ENCODE measurements around the gene ANKRD30A. TPM values are rescaled to one million over a fixed set of nuclear protein-coding genes. Genes with fewer than 3 reads are reported as not detected.

ANKRD30A gene
- total and polyA plus RNA-seq, 9 donors, result not detected

DNA sequence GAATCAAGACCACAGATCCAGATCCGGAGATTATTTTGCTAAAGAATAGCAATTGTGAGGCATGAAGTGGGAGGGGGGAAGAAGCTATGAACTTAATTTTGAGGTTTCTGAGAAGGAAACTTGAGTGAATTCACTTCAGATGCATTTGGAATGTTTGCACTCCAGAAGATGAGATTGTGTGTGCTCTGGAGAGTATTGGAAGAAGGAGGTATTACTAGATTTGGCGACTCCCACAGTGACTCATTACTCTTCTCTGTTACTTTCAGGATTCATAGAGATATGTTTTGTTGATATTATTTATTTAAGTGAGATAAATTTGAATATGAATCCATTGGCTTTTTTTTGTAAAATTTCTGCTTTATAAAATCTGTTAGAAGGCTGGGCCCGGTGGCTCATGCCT, 80.7 kb downstream of the ANKRD30A start:
- no peaks in the 10 kb centered on the region for H3K4me1 ChIP-seq (ENCODE audit: insufficient read depth)
- no peak overlapping the region for H3K27ac ChIP-seq
- TF ChIP-seq EP300 (IDR thresholded peaks at IDR 0.05) (no peak), POLR2A (IDR thresholded peaks at IDR 0.05) (no peak), CTCF (IDR thresholded peaks at IDR 0.05) (no peak)
- DNase-seq, result no peak
- no peaks in the 10 kb centered on the region for H3K9me3 ChIP-seq
- intact Hi-C loops (cut with DNase I), result no loop called here
- WGBS, 3 donors, result 81 to 91% (median 83%) methylated on average over 3 of the region's 3 CpGs
- no peaks in the 10 kb centered on the region for H3K36me3 ChIP-seq
- no peaks in the 10 kb centered on the region for H3K27me3 ChIP-seq
- no peak overlapping the region for H3K4me3 ChIP-seq

DNA sequence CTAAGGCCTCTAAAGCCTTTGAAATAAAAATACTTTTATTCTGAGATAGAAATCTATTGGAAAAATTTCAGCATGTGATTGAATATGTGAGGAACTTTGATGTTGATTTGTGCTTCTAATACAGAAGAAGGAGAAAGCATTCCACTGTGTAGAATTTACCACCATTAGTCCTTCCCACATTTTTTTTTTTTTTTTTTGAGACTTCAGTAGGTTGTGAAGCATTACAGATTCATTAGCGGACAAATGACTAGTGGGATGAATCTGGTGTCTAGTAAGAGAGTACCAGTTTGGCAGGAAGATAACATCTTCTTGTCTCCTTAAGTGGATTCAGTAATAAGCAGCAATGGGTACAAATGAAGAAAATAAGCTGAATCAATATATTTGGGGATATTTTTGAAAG, 95.5 kb downstream of the ANKRD30A start:
- no peak overlapping the region for H3K4me3 ChIP-seq
- H3K4me1 ChIP-seq (ENCODE audit: insufficient read depth), result no peaks in the 10 kb centered on the region
- no peaks in the 10 kb centered on the region for H3K9me3 ChIP-seq
- TF ChIP-seq POLR2A (IDR thresholded peaks at IDR 0.05) (no peak), EP300 (IDR thresholded peaks at IDR 0.05) (no peak), CTCF (IDR thresholded peaks at IDR 0.05) (no peak)
- H3K27me3 ChIP-seq, result no peaks in the 10 kb centered on the region
- no peak for DNase-seq
- WGBS, 3 donors, result 0% methylated on average over 1 of the region's 1 CpG
- H3K36me3 ChIP-seq, result no peaks in the 10 kb centered on the region
- intact Hi-C loops (cut with DNase I), result no loop called here
- no peak overlapping the region for H3K27ac ChIP-seq

DNA sequence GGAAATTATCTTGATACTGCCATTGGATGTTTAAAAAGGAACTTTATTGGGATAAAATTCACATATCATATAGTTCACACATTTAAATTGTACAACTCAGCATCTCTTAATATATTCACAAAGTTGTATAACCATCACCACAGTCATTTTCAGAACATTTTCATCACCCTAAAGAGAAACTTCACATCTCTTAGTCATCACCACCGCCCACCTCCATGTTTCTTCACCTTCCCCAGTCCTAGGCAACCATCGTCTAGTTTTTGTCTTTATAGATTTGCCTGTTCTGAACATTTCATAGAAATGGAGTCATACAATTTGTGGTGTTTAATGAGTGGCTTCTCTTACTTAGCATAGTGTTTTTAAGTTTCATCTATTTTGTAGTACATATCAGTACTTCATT, 96.6 kb downstream of the ANKRD30A start:
- no peak overlapping the region for H3K27ac ChIP-seq
- WGBS, 3 donors, result 20 to 31% (median 27%) methylated on average over 2 of the region's 2 CpGs
- no peaks in the 10 kb centered on the region for H3K4me1 ChIP-seq (ENCODE audit: insufficient read depth)
- no peaks in the 10 kb centered on the region for H3K9me3 ChIP-seq
- no peaks in the 10 kb centered on the region for H3K27me3 ChIP-seq
- intact Hi-C loops (cut with DNase I), result no loop called here
- no peak for DNase-seq
- H3K36me3 ChIP-seq, result no peaks in the 10 kb centered on the region
- H3K4me3 ChIP-seq, result no peak overlapping the region
- TF ChIP-seq CTCF (IDR thresholded peaks at IDR 0.05) (no peak), POLR2A (IDR thresholded peaks at IDR 0.05) (no peak), EP300 (IDR thresholded peaks at IDR 0.05) (no peak)

DNA sequence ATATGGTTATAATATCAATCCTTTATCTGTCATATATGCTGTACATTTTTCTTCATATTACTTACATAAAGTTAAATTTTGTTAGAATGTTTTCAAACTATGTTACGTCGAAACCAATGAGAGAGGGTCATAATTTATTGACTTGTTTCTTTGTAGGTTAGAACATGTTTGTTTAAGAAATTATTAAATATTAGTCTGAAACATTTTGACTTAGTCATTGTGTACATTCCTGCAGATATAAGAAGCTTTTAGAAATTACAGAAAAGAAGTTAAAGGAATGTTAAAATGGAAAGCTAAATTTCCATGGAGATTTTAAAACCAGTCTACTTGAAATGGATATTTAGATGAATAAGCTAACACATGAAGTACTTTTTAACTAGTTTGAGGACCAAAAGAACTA, 99.8 kb downstream of the ANKRD30A start:
- H3K36me3 ChIP-seq, result no peaks in the 10 kb centered on the region
- H3K4me3 ChIP-seq, result no peak overlapping the region
- H3K27ac ChIP-seq, result no peak overlapping the region
- H3K4me1 ChIP-seq (ENCODE audit: insufficient read depth), result no peaks in the 10 kb centered on the region
- no peaks in the 10 kb centered on the region for H3K9me3 ChIP-seq
- intact Hi-C loops (cut with DNase I), result no loop called here
- no peak for DNase-seq
- TF ChIP-seq CTCF (IDR thresholded peaks at IDR 0.05) (no peak), POLR2A (IDR thresholded peaks at IDR 0.05) (no peak), EP300 (IDR thresholded peaks at IDR 0.05) (no peak)
- no peaks in the 10 kb centered on the region for H3K27me3 ChIP-seq
- 71 to 86% (median 74%) methylated on average over 2 of the region's 2 CpGs for WGBS, 3 donors

DNA sequence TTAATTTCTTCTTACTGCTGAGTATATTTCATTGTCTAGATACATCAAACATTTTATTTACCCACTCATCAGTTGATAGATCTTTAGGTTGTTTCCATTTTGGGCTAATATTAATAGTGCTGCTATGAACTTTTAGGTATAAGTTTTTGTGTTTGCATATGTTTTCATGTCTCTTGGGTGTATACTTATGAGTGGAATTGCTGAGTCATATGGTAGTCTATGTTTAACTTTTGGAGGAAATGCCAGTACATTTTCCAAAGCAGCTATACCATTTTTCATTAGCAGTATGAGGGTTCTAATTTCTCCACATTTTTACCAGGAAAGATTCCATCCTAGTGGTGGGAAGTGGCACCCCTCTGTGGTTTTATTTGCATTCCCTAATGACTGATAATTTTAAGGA, 101.1 kb downstream of the ANKRD30A start:
- TF ChIP-seq EP300 (IDR thresholded peaks at IDR 0.05), result no peak
- no peak for TF ChIP-seq CTCF (IDR thresholded peaks at IDR 0.05)
- no peak for TF ChIP-seq POLR2A (IDR thresholded peaks at IDR 0.05)
- H3K4me1 ChIP-seq (ENCODE audit: insufficient read depth), result no peaks in the 10 kb centered on the region
- no peaks in the 10 kb centered on the region for H3K36me3 ChIP-seq
- no peak overlapping the region for H3K4me3 ChIP-seq
- DNase-seq, result no peak
- intact Hi-C loops (cut with DNase I), result no loop called here
- H3K27me3 ChIP-seq, result no peaks in the 10 kb centered on the region
- no peaks in the 10 kb centered on the region for H3K9me3 ChIP-seq
- H3K27ac ChIP-seq, result no peak overlapping the region

All from ovary (tissue), 9 donors.